GM23248 (cell line): ENCODE measurements around the gene MOGAT3.

Experiments
- EZH2 ChIP-seq: fragments of 200-600 bp; sonication (generic); IDR thresholded peaks from 2 replicates; pipeline ENCODE4 v1.6.1; 2018; ENCODE audit warnings: antibody characterized with exemption, mild to moderate bottlenecking; ENCODE audit not compliant: insufficient read depth, poor library complexity, severe bottlenecking
- EZH2phosphoT487 ChIP-seq: fragments of 200-600 bp; sonication (generic); IDR thresholded peaks from 2 replicates; pipeline ENCODE4 v1.6.1; 2018; ENCODE audit warnings: antibody characterized with exemption, moderate library complexity, mild to moderate bottlenecking, low read depth; ENCODE audit not compliant: insufficient read depth

- TF ChIP-seq EZH2 (no peak), EZH2phosphoT487 (no peak)
Measured at GRCh38 chr7:101216860-101217387, 16.1 kb upstream of the MOGAT3 start.
